Effector memory CD8-positive, alpha-beta T cell (primary cell): ENCODE results near the gene RNF40.
"Not testable (repeated sequence)": the region's sequence is repeated elsewhere in the genome, so short reads cannot be mapped to it uniquely, and the experiment has no call there.

Experiments
- ATAC-seq: fragments of 150-1000 bp; cut with Tn5 transposase; replicated peaks from 2 replicates; pipeline ENCODE4 v1.10.0; 2021; ENCODE audit warnings: mild to moderate bottlenecking, moderate library complexity
- DNase-seq, 3 experiments: peaks; one replicate each; pipeline ENCODE4 v3.0.0; 2021
- H3K27ac Mint-ChIP-seq, 2 donors: one replicate each; pipeline ENCODE4 v1.8.0; 2022; ENCODE audit warnings: mild to moderate bottlenecking in 2 of 2, mixed read lengths in 2 of 2, moderate library complexity in 2 of 2
- H3K27me3 Mint-ChIP-seq, 2 donors: one replicate each; pipeline ENCODE4 v1.8.0; 2022; ENCODE audit warnings: mixed read lengths in 2 of 2
- H3K36me3 Mint-ChIP-seq: one replicate; pipeline ENCODE4 v1.8.0; 2022; ENCODE audit warnings: mild to moderate bottlenecking, moderate library complexity, mixed read lengths; ENCODE audit not compliant: insufficient read depth
- H3K4me1 Mint-ChIP-seq, 2 donors: one replicate each; pipeline ENCODE4 v1.8.0; 2022; ENCODE audit warnings: low read depth in 2 of 2, mixed read lengths in 2 of 2
- H3K4me3 Mint-ChIP-seq, 2 donors: one replicate each; pipeline ENCODE4 v1.8.0; 2022; ENCODE audit warnings: mild to moderate bottlenecking in 2 of 2, mixed read lengths in 2 of 2, moderate library complexity in 2 of 2
- H3K9me3 Mint-ChIP-seq, 2 donors: one replicate each; pipeline ENCODE4 v1.8.0; 2022; ENCODE audit warnings: mixed read lengths in 2 of 2

RNF40 gene

GRCh38 chr16:30813821-30814189 is 51.7 kb downstream of the RNF40 start:
- H3K27ac Mint-ChIP-seq: peak overlapping the region; percentile 75 to 92
- H3K9me3 Mint-ChIP-seq: no peaks in the 10 kb centered on the region
- H3K4me3 Mint-ChIP-seq: peak overlapping the region; percentile 75 to 84
- no peaks in the 10 kb centered on the region for H3K36me3 Mint-ChIP-seq
- ATAC-seq (peak; percentile 1), DNase-seq (no peak)
- H3K4me1 Mint-ChIP-seq: peaks cover 11 to 13% of the 10 kb centered on the region in 2 donors
- H3K27me3 Mint-ChIP-seq: peaks cover 0 to 5% of the 10 kb centered on the region in 2 donors

GRCh38 chr16:30816769-30817168 is 54.6 kb downstream of the RNF40 start:
- no peak for ATAC-seq
- Mint-ChIP-seq H3K4me1 (peaks cover 11 to 13% of the 10 kb centered on the region in 2 donors), H3K9me3 (no peaks in the 10 kb centered on the region), H3K27me3 (no peaks in the 10 kb centered on the region), H3K36me3 (no peaks in the 10 kb centered on the region), H3K4me3 (no peak overlapping the region), H3K27ac (no peak overlapping the region)
- no peak for DNase-seq

GRCh38 chr16:30820952-30821421 is 58.9 kb downstream of the RNF40 start:
- H3K36me3 Mint-ChIP-seq: no peaks in the 10 kb centered on the region
- H3K4me1 Mint-ChIP-seq: peaks cover 0 to 4% of the 10 kb centered on the region in 2 donors
- H3K27ac Mint-ChIP-seq: no peak overlapping the region
- H3K9me3 Mint-ChIP-seq: no peaks in the 10 kb centered on the region
- no peak for DNase-seq
- H3K4me3 Mint-ChIP-seq: no peak overlapping the region
- ATAC-seq: no peak
- peaks cover 5 to 11% of the 10 kb centered on the region in 2 donors for H3K27me3 Mint-ChIP-seq

DNA sequence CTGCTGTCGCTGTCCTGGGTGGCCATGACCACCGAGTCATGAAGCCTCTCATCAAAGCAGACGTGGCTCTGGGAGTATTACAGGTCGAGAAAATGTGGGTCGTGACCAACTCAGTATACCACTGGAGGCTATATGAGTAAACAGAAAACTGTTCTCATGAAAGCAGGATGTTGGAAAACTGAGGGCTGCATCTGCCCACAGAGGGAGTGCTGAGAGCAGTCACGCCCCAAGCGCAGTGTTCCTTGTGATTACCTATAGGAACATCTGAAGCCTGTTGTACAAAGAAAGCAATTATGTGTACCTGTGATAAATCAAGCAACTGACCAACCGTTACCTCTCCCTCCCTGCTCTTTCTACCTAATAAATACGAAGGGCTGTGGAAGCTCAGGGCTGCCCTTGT is 59.3 kb downstream of the RNF40 start:
- ATAC-seq, H3K4me1 Mint-ChIP-seq, H3K9me3 Mint-ChIP-seq, DNase-seq, H3K4me3 Mint-ChIP-seq, H3K36me3 Mint-ChIP-seq: not testable (repeated sequence)
- peak overlapping the region in 1 of 2 donors; percentile 19 for H3K27ac Mint-ChIP-seq
- peaks cover 9 to 16% of the 10 kb centered on the region in 2 donors for H3K27me3 Mint-ChIP-seq

- no peaks in the 10 kb centered on the region for H3K36me3 Mint-ChIP-seq
- peak overlapping the region in 1 of 2 donors; percentile 19 for H3K27ac Mint-ChIP-seq
- H3K9me3 Mint-ChIP-seq: no peaks in the 10 kb centered on the region
- DNase-seq: no peak
- H3K4me1 Mint-ChIP-seq: peaks cover 0 to 4% of the 10 kb centered on the region in 2 donors
- H3K27me3 Mint-ChIP-seq: peaks cover 12 to 20% of the 10 kb centered on the region in 2 donors
- no peak for ATAC-seq
- no peak overlapping the region for H3K4me3 Mint-ChIP-seq
These were observed 59.8 kb downstream of the RNF40 start for GRCh38 chr16:30821891-30822290.
